Skeletal muscle tissue (tissue), 4 donors: Measurements from ENCODE around the gene KCNK6. TPM values are rescaled to one million over a fixed set of nuclear protein-coding genes. Genes with fewer than 3 reads are reported as not detected.
"Not testable (repeated sequence)": the region's sequence is repeated elsewhere in the genome, so short reads cannot be mapped to it uniquely, and the experiment has no call there.

Source experiments
- H3K27ac ChIP-seq: one replicate; pipeline ENCODE4 v1.7.0; 2013; ENCODE audit warnings: mild to moderate bottlenecking, low read depth, low read length, inconsistent platforms
- H3K27me3 ChIP-seq, 3 donors: one replicate each; pipeline ENCODE4 v1.7.0; 2013; ENCODE audit warnings: low read length in 3 of 3; ENCODE audit not compliant: control insufficient read depth in 3 of 3, insufficient read depth in 3 of 3
- H3K36me3 ChIP-seq, 3 donors: one replicate each; pipeline ENCODE4 v1.7.0; 2013; ENCODE audit warnings: low read length in 3 of 3; ENCODE audit not compliant: control insufficient read depth in 3 of 3, insufficient read depth in 3 of 3
- H3K4me1 ChIP-seq, 3 donors: one replicate each; pipeline ENCODE4 v1.7.0; 2013; ENCODE audit warnings: low read length in 3 of 3, mild to moderate bottlenecking in 3 of 3; ENCODE audit not compliant: control insufficient read depth in 3 of 3, insufficient read depth in 3 of 3
- H3K4me3 ChIP-seq, 3 donors: one replicate each; pipeline ENCODE4 v1.7.0; 2013; ENCODE audit warnings: low read length in 3 of 3
- H3K9ac ChIP-seq, 3 donors: one replicate each; pipeline ENCODE4 v1.7.0; 2013; ENCODE audit warnings: low read length in 3 of 3, mild to moderate bottlenecking in 3 of 3, moderate library complexity in 2 of 3, low read depth in 1 of 3
- H3K9me3 ChIP-seq, 3 donors: one replicate each; pipeline ENCODE4 v1.7.0; 2013; ENCODE audit warnings: low read length in 3 of 3; ENCODE audit not compliant: control insufficient read depth in 3 of 3
- total RNA-seq: library from RNA; depleted of rRNA; stranded (reverse); fragments of >200 nt; gene quantifications from one replicate; pipeline ENCODE4 v1.2.3, GENCODE V29; 2014
- donor health status: Osteomylitis.

KCNK6 gene
- total RNA-seq, 1 donor from 2014 or later: 1.6 TPM

- peaks cover 34 to 52% (median 34%) of the 10 kb centered on the region in 3 donors for H3K27me3 ChIP-seq
- H3K27ac ChIP-seq: no peak overlapping the region
- no peaks in the 10 kb centered on the region for H3K9me3 ChIP-seq
- H3K4me3 ChIP-seq: no peak overlapping the region
- H3K4me1 ChIP-seq: peaks cover 4 to 15% (median 12%) of the 10 kb centered on the region in 3 donors
- no peaks in the 10 kb centered on the region for H3K36me3 ChIP-seq
- H3K9ac ChIP-seq: no peak overlapping the region
These were observed 40.7 kb downstream of the KCNK6 start for GRCh38 chr19:38360351-38360750.

GRCh38 chr19:38360839-38361631 lies 41.4 kb downstream of the KCNK6 start:
- H3K4me3 ChIP-seq: peak overlapping the region; percentile 71 to 75 (median 74)
- H3K27ac ChIP-seq: no peak overlapping the region
- H3K4me1 ChIP-seq: peaks cover 4 to 15% (median 12%) of the 10 kb centered on the region in 3 donors
- peaks cover 36 to 53% (median 36%) of the 10 kb centered on the region in 3 donors for H3K27me3 ChIP-seq
- no peaks in the 10 kb centered on the region for H3K36me3 ChIP-seq
- peak overlapping the region in 1 of 3 donors; percentile 64 for H3K9ac ChIP-seq
- H3K9me3 ChIP-seq: no peaks in the 10 kb centered on the region

- Histone ChIP-seq H3K27me3 (peaks cover 32 to 51% (median 36%) of the 10 kb centered on the region in 3 donors), H3K9me3 (no peaks in the 10 kb centered on the region), H3K4me3 (peak overlapping the region; percentile 71 to 75 (median 74)), H3K27ac (no peak overlapping the region), H3K9ac (peak overlapping the region in 2 of 3 donors; percentile 14 to 64), H3K4me1 (peaks cover 4 to 15% (median 12%) of the 10 kb centered on the region in 3 donors), H3K36me3 (no peaks in the 10 kb centered on the region)
These were observed 42.0 kb downstream of the KCNK6 start for GRCh38 chr19:38361633-38362075.

- Histone ChIP-seq H3K27me3 (peaks cover 36 to 50% (median 39%) of the 10 kb centered on the region in 3 donors), H3K4me1 (peaks cover 4 to 15% (median 12%) of the 10 kb centered on the region in 3 donors), H3K9ac (peak overlapping the region in 2 of 3 donors; percentile 14 to 25), H3K9me3 (no peaks in the 10 kb centered on the region), H3K27ac (no peak overlapping the region), H3K36me3 (no peaks in the 10 kb centered on the region), H3K4me3 (peak overlapping the region; percentile 71 to 75 (median 74))
These were observed 42.7 kb downstream of the KCNK6 start for GRCh38 chr19:38362076-38362945.

GRCh38 chr19:38362946-38363688 lies 43.5 kb downstream of the KCNK6 start:
- H3K9me3 ChIP-seq, H3K4me3 ChIP-seq, H3K36me3 ChIP-seq, H3K27ac ChIP-seq, H3K9ac ChIP-seq: not testable (repeated sequence)
- Histone ChIP-seq H3K27me3 (peaks cover 39 to 55% (median 42%) of the 10 kb centered on the region in 3 donors), H3K4me1 (peaks cover 4 to 15% (median 12%) of the 10 kb centered on the region in 3 donors)

GRCh38 chr19:38367041-38367440 lies 47.4 kb downstream of the KCNK6 start:
- Histone ChIP-seq H3K9ac (no peak overlapping the region), H3K27me3 (peaks cover 17 to 34% (median 22%) of the 10 kb centered on the region in 3 donors), H3K4me3 (no peak overlapping the region), H3K4me1 (peaks cover 0 to 6% (median 3%) of the 10 kb centered on the region in 3 donors), H3K27ac (no peak overlapping the region), H3K9me3 (no peaks in the 10 kb centered on the region), H3K36me3 (no peaks in the 10 kb centered on the region)

- Histone ChIP-seq H3K4me3 (no peak overlapping the region), H3K4me1 (peaks cover 0 to 5% (median 4%) of the 10 kb centered on the region in 3 donors), H3K27me3 (peaks cover 15 to 29% (median 22%) of the 10 kb centered on the region in 3 donors), H3K36me3 (no peaks in the 10 kb centered on the region), H3K27ac (no peak overlapping the region), H3K9me3 (no peaks in the 10 kb centered on the region), H3K9ac (no peak overlapping the region)
These were observed 49.9 kb downstream of the KCNK6 start for GRCh38 chr19:38369584-38369983.

GRCh38 chr19:38370299-38370698 lies 50.7 kb downstream of the KCNK6 start:
- no peak overlapping the region for H3K4me3 ChIP-seq
- H3K9ac ChIP-seq: no peak overlapping the region
- H3K27ac ChIP-seq: no peak overlapping the region
- peaks cover under 1 to 11% (median 5%) of the 10 kb centered on the region in 3 donors for H3K4me1 ChIP-seq
- H3K36me3 ChIP-seq: peaks cover 0 to 2% (median 0%) of the 10 kb centered on the region in 3 donors
- H3K9me3 ChIP-seq: no peaks in the 10 kb centered on the region
- peaks cover 12 to 29% (median 16%) of the 10 kb centered on the region in 3 donors for H3K27me3 ChIP-seq

- Histone ChIP-seq H3K4me3 (no peak overlapping the region), H3K27ac (no peak overlapping the region), H3K9me3 (no peaks in the 10 kb centered on the region), H3K36me3 (peaks cover under 1 to 2% (median 2%) of the 10 kb centered on the region in 3 donors), H3K4me1 (peaks cover 9 to 19% (median 13%) of the 10 kb centered on the region in 3 donors), H3K9ac (no peak overlapping the region), H3K27me3 (peaks cover 10 to 27% (median 13%) of the 10 kb centered on the region in 3 donors)
These were observed 51.4 kb downstream of the KCNK6 start for GRCh38 chr19:38371081-38371480.
